ENCODE measurements around the gene PIP5K1B. TPM values are rescaled to one million over a fixed set of nuclear protein-coding genes. Genes with fewer than 3 reads are reported as not detected.

Gene PIP5K1B
- total and polyA plus RNA-seq, 2 of the 13 experiments (the other 11 are each of a cell fraction or from before 2014, with no cell fraction given), result 15.8 to 17.5 TPM

DNA sequence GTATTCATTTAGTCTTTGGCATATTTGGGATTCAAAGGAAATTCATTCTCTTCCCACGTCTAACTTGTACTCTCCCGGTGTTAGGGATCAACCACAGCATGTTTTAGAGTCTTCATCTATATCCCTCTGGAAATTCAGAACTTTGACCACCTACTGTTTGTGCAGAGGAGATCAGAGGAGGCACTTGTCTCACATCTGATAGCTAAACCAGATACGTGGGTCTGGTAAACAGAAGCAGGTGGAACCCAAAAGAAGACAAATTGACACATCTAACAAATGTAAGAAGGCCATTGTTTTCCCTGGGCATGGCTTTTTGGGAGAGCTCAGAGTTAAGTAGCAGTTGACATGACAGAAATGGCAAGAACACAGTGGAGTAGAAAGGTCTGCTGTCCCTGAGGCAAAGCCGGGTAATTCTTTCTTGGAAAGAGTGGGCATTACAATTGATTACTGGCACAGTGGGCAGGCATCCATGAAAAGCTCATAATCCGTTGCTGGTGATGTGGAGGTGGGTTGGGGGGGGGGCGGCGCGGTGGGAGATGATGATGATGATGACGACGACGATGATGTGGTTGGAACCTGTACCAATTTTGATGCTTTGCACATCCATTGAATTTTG lies 27.5 kb downstream of the PIP5K1B start (continued):
- TF ChIP-seq E2F1 (CRISPR knock-in tag; IDR thresholded peaks at IDR 0.05) (no peak), TARDBP (CRISPR knock-in tag; IDR thresholded peaks at IDR 0.05) (peak; percentile 85), KDM6A (CRISPR knock-in tag; IDR thresholded peaks at IDR 0.05; ENCODE audit: low read depth) (peak; percentile 84), SOX5 (CRISPR knock-in tag; IDR thresholded peaks at IDR 0.05; ENCODE audit: borderline replicate concordance) (peak; percentile 99), MYPOP (CRISPR knock-in tag; IDR thresholded peaks at IDR 0.05) (peak; percentile 57; the same call in 1 of the 2 replicates), NCOA2 (CRISPR knock-in tag; IDR thresholded peaks at IDR 0.05) (peak; percentile 97), FOXK2 (IDR thresholded peaks at IDR 0.05) (peak; percentile 75), PHF21A (CRISPR knock-in tag; IDR thresholded peaks at IDR 0.05) (peak; percentile 83), THRA (CRISPR knock-in tag; IDR thresholded peaks at IDR 0.05; ENCODE audit: borderline replicate concordance) (peak; percentile 60; the same call in 1 of the 2 replicates), TEAD3 (CRISPR knock-in tag; optimal IDR thresholded peaks at IDR 0.05; ENCODE audit: borderline replicate concordance) (peak; percentile 69), HMG20A (CRISPR knock-in tag; IDR thresholded peaks at IDR 0.05; ENCODE audit: borderline replicate concordance) (peak; percentile 91), ZNF580 (CRISPR knock-in tag; IDR thresholded peaks at IDR 0.05; ENCODE audit: borderline replicate concordance, low read depth) (peak; percentile 74; the same call in 1 of the 2 replicates), NFIC (IDR thresholded peaks at IDR 0.05; ENCODE audit: low read length) (peak; percentile 89), SMAD3 (CRISPR knock-in tag; IDR thresholded peaks at IDR 0.05) (peak; percentile 74; the same call in 1 of the 2 replicates)
- TF ChIP-seq, protein P1, sequence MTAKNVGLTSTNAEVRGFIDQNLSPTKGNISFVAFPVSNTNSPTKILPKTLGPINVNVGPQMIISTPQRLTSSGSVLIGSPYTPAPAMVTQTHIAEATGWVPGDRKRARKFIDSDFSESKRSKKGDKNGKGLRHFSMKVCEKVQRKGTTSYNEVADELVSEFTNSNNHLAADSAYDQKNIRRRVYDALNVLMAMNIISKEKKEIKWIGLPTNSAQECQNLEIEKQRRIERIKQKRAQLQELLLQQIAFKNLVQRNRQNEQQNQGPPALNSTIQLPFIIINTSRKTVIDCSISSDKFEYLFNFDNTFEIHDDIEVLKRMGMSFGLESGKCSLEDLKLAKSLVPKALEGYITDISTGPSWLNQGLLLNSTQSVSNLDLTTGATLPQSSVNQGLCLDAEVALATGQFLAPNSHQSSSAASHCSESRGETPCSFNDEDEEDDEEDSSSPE (CRISPR knock-in tag; IDR thresholded peaks at IDR 0.05), result 0 out of 2 replicates have a peak, but pooled peaks have one; percentile 20
- TF ChIP-seq, protein P2, sequence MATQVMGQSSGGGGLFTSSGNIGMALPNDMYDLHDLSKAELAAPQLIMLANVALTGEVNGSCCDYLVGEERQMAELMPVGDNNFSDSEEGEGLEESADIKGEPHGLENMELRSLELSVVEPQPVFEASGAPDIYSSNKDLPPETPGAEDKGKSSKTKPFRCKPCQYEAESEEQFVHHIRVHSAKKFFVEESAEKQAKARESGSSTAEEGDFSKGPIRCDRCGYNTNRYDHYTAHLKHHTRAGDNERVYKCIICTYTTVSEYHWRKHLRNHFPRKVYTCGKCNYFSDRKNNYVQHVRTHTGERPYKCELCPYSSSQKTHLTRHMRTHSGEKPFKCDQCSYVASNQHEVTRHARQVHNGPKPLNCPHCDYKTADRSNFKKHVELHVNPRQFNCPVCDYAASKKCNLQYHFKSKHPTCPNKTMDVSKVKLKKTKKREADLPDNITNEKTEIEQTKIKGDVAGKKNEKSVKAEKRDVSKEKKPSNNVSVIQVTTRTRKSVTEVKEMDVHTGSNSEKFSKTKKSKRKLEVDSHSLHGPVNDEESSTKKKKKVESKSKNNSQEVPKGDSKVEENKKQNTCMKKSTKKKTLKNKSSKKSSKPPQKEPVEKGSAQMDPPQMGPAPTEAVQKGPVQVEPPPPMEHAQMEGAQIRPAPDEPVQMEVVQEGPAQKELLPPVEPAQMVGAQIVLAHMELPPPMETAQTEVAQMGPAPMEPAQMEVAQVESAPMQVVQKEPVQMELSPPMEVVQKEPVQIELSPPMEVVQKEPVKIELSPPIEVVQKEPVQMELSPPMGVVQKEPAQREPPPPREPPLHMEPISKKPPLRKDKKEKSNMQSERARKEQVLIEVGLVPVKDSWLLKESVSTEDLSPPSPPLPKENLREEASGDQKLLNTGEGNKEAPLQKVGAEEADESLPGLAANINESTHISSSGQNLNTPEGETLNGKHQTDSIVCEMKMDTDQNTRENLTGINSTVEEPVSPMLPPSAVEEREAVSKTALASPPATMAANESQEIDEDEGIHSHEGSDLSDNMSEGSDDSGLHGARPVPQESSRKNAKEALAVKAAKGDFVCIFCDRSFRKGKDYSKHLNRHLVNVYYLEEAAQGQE (IDR thresholded peaks at IDR 0.05; ENCODE audit: borderline replicate concordance in 1 of 2, low read depth in 1 of 2, low read length in 2 of 2), result 0 out of 4 replicates have a peak, but pooled peaks of 1 of the 2 experiments have one; percentile 21
- TF ChIP-seq, protein P3, sequence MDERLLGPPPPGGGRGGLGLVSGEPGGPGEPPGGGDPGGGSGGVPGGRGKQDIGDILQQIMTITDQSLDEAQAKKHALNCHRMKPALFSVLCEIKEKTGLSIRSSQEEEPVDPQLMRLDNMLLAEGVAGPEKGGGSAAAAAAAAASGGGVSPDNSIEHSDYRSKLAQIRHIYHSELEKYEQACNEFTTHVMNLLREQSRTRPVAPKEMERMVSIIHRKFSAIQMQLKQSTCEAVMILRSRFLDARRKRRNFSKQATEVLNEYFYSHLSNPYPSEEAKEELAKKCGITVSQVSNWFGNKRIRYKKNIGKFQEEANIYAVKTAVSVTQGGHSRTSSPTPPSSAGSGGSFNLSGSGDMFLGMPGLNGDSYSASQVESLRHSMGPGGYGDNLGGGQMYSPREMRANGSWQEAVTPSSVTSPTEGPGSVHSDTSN (CRISPR knock-in tag; IDR thresholded peaks at IDR 0.05), result peak; percentile 46; the same call in 1 of the 2 replicates
